HG02798 (cell line): ENCODE results near the gene ASXL3.

Experiments used
- ATAC-seq: cut with Tn5 transposase; IDR thresholded peaks from one replicate; pipeline ENCODE4 v1.9.1; 2021; ENCODE audit warnings: mild to moderate bottlenecking; ENCODE audit not compliant: unreplicated experiment, poor library complexity

ASXL3 gene

DNA sequence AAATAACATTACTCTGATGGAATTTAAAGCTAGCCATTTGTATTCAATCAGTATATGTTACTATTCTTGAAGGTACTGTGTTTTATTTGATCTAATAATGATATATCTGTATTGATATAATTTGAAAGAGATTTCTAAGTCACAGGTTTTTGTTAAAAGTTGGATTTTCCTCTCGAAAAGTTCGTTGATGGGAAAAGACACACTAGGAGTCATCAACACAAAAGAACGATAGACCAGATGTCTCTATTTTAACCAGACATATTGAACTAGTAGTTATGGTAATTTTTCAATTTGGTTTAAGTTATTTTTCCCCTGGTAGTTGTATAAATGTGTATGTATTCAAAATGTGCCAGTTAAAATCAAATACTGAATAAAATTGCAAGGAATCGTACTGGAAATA, 2.5 kb downstream of the ASXL3 start:
- ATAC-seq = no peak

DNA sequence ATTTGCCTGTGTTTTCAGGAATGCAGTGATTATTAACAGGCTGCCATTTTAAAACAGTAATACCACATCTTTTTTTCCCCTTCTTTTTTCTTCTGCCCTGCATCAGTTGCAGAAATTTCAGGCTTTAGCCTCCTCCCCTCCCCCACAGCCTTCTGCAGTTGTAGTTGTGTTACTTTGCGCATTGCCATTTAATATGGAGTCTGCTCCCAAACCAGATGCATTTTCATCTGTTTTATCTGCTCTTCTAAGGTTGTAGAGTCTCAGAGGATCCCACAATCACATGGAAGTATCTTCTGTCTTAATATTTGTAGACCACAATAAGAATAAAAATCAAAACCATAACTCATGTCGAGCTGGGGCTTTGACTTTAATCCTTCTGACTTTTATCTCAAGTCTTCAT, 3.8 kb downstream of the ASXL3 start:
- no peak for ATAC-seq

GRCh38 chr18:33583901-33584300, 5.9 kb downstream of the ASXL3 start:
- no peak for ATAC-seq

DNA sequence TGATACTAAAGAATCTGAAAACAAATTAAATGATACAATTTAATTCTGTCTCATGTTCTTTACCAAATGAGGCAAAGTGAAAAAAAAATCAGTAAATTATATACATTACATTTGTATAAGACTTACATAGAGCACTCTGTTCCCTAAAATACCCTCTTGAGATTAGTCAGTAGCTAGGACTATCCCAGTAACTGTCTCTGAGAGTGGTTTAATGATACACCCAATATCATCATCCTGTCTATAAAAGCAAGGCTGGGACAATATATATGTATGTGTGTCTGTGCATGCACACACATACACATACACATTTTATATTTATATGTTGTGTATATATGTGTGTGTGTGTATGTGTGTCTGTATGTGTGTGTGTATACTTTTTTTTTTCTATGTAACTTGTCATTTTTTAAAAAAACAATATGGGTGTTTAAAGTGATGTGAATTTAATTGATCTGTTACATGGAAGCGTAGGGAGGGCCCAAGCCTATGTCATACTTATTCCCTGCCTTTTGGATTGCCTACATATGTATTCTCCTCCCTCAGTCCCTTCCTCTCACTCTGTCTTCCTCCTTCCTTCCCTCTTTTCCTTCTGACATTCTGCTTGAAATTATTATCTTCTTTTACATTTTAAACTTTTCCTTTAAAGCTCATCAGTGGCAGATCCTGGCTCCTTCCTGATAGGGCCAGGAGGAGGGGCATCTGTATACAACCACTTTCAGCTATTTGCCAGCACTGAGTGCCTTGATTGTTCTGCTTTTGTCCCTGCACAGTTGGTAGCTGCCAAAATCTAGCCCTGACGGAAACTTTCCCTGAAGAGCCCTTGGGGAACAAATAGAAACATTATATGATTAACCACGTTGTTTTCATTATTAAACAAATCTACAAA, 6.8 kb downstream of the ASXL3 start:
- ATAC-seq = no peak

DNA sequence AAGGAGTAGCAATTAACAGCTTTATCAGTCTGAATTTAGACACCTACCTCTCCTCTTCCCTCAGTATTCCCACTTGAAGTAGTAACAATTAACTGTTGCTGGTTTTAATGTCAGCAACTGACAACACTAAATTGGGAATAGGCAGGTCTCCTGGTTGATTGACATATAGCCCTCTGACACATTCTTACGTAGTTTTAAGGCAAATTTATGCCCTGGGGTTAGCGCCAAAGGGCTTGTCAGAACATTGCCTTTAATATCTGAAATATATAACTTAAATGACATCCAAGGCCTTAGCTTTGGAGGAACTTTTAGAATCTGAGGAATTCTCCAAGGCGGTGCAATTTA, 7.4 kb downstream of the ASXL3 start:
- ATAC-seq = no peak

DNA sequence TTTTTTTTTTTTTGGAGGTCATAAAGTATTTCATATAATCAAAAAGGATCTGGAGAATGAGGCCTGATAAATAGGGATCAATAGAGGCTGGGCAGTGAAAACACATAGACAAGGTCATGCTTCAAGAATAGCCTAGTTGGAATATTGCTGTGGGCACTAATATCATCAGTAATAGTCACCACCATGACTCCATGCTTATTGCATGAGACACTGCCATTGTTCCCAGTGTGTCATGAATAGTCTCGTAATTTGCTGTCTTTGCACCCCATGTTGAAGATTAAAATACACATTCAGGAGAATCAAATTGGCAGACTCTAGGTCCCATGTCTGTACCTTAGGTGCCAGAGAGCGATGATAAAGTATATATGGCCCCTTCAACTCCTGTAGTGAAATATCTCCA, 10.3 kb downstream of the ASXL3 start:
- no peak for ATAC-seq

GRCh38 chr18:33593261-33593660, 15.2 kb downstream of the ASXL3 start:
- ATAC-seq = no peak

DNA sequence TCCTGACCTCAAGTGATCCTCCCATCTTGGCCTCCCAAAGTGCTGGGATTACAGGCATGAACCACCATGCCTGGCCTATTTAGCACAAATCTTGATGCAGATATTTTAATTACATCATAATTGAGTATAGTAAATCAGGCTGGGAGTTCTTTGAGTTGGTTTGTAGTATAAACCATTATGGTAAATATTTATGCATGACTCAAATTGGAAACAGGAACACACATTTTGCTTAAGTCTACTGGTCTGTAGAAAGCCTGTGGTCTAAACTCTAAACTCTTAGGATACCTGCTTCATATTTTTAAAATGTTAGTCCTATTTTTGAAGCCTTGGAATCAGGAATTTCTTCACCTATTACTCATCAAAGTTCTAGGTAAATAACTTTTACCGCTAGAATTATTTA, 16.8 kb downstream of the ASXL3 start:
- no peak for ATAC-seq

DNA sequence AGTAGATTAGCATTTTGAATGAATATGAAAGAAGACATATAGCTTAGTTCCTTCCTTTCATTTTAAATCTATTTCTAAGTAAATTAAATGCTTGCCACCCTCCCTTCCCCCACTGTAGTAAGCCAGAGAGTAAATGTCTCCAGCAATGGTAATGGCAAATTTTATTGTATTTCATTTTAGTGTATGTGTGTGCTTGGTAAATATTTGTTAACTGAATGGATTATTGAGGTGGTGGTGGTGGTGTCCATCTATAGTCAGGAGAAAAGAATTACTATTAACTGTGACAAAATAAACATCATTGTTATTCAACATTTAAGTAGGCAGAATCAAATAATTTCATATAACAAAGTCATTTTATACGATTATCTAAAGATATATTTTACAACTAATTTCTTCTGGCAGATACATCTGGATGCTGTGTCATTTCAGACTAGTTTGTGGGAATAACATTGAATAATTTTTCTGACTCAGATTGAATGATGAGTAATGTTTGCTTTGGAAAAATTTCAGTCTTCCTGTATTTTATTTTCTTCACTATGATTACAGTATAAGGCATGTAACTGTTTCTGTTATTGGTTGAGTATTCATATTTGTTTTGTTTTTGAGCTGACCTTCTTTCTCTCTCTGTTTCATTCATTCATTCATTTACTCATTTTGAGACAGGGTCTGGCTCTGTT, 18.3 kb downstream of the ASXL3 start:
- ATAC-seq = no peak

DNA sequence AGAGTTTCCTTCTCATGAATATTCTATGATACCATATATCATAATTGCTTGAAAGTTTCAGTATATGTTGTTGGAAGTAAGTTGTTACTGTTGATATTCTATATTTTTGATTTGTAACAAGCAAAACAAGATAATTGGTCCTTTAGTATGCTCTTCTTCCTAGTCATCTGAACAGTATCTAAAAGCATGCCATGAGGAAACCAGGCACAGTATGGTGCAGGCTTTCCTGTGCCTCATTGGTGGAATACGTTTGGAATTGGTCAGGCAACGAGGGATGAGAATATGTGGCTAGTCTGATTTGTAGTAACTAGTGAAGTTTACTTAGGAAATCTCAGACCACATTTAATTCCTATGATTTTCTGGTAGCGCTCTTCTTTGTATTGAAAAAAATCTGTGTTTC, 22.8 kb downstream of the ASXL3 start:
- no peak for ATAC-seq

DNA sequence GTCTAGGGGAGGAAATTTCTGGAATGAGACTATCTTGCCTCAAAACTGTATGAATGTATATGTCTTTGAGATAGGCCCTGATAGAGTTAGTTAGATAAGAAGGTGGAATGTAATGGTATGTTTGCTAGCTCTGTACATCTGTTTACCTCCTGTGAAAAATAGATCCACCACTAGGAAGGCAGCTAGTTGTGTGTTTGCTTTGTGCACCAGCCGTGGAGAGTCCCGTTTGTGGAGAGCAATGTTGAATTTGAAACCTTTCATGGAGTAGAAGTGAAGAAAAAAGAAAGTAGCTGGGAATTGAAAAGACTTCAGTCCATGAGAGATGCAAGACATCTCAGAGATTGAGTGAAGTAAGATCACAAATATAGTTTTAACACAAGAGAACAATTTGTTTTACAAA, 25.4 kb downstream of the ASXL3 start:
- ATAC-seq = no peak

GRCh38 chr18:33605250-33605649, 27.2 kb downstream of the ASXL3 start:
- no peak for ATAC-seq

DNA sequence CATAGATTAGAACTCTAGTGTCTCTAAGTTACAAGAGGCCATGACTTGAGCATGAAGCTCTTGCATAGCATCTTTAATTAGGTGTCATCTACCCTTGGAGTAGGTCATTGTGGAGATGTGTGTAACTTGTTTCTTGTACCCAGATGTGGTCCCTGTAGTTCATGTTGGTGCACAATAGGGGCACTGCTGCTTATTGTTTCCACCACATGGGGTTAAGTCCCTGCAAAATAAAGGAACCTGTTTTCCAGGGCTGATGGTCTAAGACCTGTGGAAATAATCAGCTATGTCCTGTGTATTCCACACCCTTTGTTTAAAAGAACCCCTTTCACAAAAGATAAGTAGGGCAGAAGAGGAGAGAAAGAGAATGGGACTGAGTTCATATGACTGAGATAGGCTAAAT, 28.6 kb downstream of the ASXL3 start:
- ATAC-seq = no peak

GRCh38 chr18:33611525-33612135, 33.6 kb downstream of the ASXL3 start:
- no peak for ATAC-seq

DNA sequence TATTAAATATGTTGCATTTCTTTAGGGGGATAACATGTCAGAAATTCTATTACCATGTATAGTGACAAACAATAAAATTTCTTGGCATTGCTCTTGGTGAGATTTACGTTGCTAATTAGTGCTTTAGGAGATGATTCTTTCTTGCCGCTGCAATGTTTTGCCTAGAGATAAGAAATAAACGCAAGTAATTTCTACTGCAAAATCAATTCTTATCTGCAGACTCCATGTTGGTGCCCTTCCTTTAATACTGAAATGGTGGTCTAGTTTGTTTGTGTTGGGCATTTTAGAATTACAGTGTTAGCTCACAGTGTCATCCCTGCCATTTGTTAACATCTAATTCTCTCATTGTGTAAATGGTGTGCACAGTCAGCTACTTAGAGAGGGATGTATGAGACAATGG, 34.6 kb downstream of the ASXL3 start:
- no peak for ATAC-seq

DNA sequence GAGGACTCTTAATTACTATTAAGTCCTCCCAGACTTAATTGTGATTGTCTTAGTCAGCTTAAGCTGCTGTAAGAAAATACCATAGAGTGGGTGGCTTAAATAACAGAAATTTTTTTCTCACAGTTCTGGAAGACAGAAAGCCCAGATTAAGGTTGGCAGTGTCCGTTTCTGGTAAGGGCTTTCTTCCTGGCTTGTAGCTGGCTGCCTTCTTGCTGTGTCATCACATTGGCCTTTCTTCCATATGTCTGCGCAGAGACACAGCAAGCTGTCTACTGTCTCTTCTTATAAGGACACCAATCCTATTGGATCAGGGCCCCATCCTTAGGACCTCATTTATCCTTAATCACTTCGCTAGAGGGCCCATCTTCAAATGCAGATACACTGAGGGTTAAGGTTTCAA, 38.5 kb downstream of the ASXL3 start:
- ATAC-seq = no peak

- ATAC-seq = no peak
Measured at GRCh38 chr18:33627114-33627513, 49.1 kb downstream of the ASXL3 start.

GRCh38 chr18:33630476-33630875, 52.5 kb downstream of the ASXL3 start:
- ATAC-seq = no peak

DNA sequence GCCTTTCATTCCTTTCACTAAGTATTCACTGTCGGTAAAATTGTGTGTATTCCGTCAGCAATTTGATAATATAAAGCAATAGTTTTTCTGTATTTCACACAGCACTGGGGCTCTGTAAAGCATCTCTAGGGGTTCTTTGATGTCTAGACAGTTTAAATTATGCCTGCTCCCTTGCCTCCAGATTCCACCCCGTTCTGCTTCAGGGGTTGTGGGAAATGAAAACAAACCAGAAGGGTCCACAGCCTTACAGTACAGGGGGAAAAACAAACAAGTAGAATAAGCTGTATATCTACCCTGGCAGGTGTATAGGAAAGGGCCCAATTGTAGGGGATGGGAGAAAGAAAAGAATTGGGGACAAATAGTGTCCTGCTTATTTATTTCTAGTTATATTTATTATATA, 63.1 kb downstream of the ASXL3 start:
- ATAC-seq = no peak

DNA sequence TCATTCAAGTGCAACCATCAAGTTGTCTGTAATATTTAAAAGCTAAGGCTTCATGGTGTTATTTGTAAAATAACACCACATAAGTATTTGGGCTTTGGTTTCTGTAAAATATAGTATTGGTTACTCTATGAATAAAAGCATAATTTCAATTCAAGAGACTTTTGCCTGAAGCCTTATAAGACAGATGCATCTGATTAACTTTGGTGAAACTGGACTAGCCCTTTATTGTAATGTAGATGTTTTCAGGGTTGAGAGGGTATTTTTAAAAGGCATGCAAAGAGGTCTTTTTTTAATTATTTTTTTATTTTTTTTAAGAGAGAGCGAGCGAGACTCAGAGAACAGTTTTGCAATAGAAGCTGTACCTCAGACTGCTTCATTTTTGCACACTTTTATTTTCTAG, 66.5 kb downstream of the ASXL3 start:
- ATAC-seq = no peak

- no peak for ATAC-seq
Measured at GRCh38 chr18:33647365-33647764, 69.3 kb downstream of the ASXL3 start.

- ATAC-seq = no peak
Measured at GRCh38 chr18:33652635-33653034, 74.6 kb downstream of the ASXL3 start.
